Right lobe of liver (tissue), 6 donors: Measurements from ENCODE around the gene EPS8. TPM values are rescaled to one million over a fixed set of nuclear protein-coding genes. Genes with fewer than 3 reads are reported as not detected.
A peak's percentile ranks its signal among the peaks of the same experiment; 100 is the strongest.

Experiments used
- ATAC-seq, 4 donors: fragments of 200-7000 bp; cut with Tn5 transposase; one replicate each; pipeline ENCODE4 v1.9.1; 2020; ENCODE audit warnings: mild to moderate bottlenecking in 4 of 4, moderate library complexity in 4 of 4
- DNase-seq, 3 donors: peaks; one replicate each; pipeline ENCODE4 v3.0.0-alpha.2; 2020
- H3K27ac ChIP-seq, 3 donors: fragments of 200-600 bp; one replicate each; pipeline ENCODE4 v1.8.0; 2022
- H3K27me3 ChIP-seq, 2 donors: fragments of 200-600 bp; one replicate each; pipeline ENCODE4 v1.8.0; 2022
- H3K36me3 ChIP-seq, 4 donors: fragments of 200-600 bp; sonication (generic) in 1 of 4; one replicate each; pipeline versions ENCODE4 v1.5.1 to v1.8.0; 2017 to 2022; ENCODE audit warnings: control low read depth in 1 of 4
- H3K4me1 ChIP-seq, 4 donors: fragments of 200-600 bp; sonication (generic) in 1 of 4; one replicate each; pipeline versions ENCODE4 v1.5.1 to v1.8.0; 2017 to 2022; ENCODE audit warnings: control low read depth in 1 of 4
- H3K4me3 ChIP-seq, 3 donors: fragments of 200-600 bp; one replicate each; pipeline ENCODE4 v1.8.0; 2022
- H3K9me3 ChIP-seq, 4 donors: fragments of 200-600 bp; sonication (generic) in 1 of 4; one replicate each; pipeline versions ENCODE4 v1.5.1 to v1.8.0; 2017 to 2022; ENCODE audit warnings: control low read depth in 1 of 4
- POLR2A ChIP-seq: fragments of 450-650 bp; IDR thresholded peaks from one replicate; pipeline ENCODE4 v1.6.1; 2017; ENCODE audit warnings: antibody characterized with exemption, mild to moderate bottlenecking
- WGBS: methylation state at CpG from one replicate; pipeline ENCODE4 v1.1.6; 2018; ENCODE audit warnings: low coverage, low lambda C conversion rate; ENCODE audit not compliant: insufficient coverage; ENCODE audit errors: missing lambda C conversion rate; 5-methylcytosine and 5-hydroxymethylcytosine counted together
- intact Hi-C, 2 donors: fragments of 100-400 bp; cut with DNase I; formaldehyde crosslinking; loops; one replicate each; pipeline versions ENCODE4 v1.11.2 to v1.14.1; 2022
- total RNA-seq, 6 experiments: library from RNA; depleted of rRNA in 2 of 6; stranded (reverse); fragments of >200 nt in 2 of 6; fragmentation: NEBNext Ultra II Directional in 3 of 6; extraction: Animal tissue kit (Norgen Biotek cat#: 25700) in 3 of 6; gene quantifications; one replicate each; pipeline versions ENCODE4 v1.1.0 to v1.2.4, GENCODE V29; 2016 to 2023
- TF ChIP-seq, protein P1 (sequence below), 4 donors: fragments of 200-600 bp in 3 of 4; fragments of 450-650 bp in 1 of 4; IDR thresholded peaks; one replicate each; pipeline versions ENCODE4 v1.5.1 to v1.8.0; 2016 to 2022; ENCODE audit warnings: antibody characterized with exemption in 4 of 4, mild to moderate bottlenecking in 2 of 4
- donor health status: DM: no; HTN: yes; CAD: no.
- donor health status: DM: no; HTN: no; CAD: no.
- donor health status: DM: no; HTN: no; CAD: no.
- donor health status: DM: no; HTN: yes; CAD: no.
- donor health status: DM: no; HTN: yes; CAD: no.

Gene EPS8
- total RNA-seq, 6 experiments from 2014 or later: 21.3 to 44.8 (median 28.2) TPM

DNA sequence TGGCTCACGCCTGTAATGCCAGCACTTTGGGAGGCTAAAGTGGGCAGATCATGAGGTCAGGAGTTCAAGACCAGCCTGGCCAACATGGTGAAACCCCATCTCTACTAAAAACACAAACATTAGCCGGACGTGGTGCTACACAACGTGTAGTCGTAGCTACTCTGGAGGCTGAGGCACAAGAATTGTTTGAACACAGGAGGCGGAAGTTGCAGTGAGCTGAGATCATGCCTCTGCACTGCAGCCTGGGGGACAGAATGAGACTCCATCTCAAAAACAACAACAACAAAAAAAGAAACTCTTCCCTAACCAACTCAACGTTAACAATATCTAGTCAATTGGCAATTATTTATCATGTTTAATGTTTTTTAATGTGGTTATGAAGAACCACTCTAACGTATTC, 89.3 kb downstream of the EPS8 start:
- WGBS: 82% methylated on average over 8 of the region's 8 CpGs
- peaks cover 0 to 7% (median 0%) of the 10 kb centered on the region in 4 donors for H3K4me1 ChIP-seq
- no peak for DNase-seq
- H3K36me3 ChIP-seq: no peaks in the 10 kb centered on the region
- no peaks in the 10 kb centered on the region for H3K9me3 ChIP-seq
- H3K4me3 ChIP-seq: no peak overlapping the region
- ATAC-seq: no peak
- intact Hi-C loops: no loop called here
- H3K27me3 ChIP-seq: no peaks in the 10 kb centered on the region
- no peak for TF ChIP-seq POLR2A
- TF ChIP-seq, protein P1, sequence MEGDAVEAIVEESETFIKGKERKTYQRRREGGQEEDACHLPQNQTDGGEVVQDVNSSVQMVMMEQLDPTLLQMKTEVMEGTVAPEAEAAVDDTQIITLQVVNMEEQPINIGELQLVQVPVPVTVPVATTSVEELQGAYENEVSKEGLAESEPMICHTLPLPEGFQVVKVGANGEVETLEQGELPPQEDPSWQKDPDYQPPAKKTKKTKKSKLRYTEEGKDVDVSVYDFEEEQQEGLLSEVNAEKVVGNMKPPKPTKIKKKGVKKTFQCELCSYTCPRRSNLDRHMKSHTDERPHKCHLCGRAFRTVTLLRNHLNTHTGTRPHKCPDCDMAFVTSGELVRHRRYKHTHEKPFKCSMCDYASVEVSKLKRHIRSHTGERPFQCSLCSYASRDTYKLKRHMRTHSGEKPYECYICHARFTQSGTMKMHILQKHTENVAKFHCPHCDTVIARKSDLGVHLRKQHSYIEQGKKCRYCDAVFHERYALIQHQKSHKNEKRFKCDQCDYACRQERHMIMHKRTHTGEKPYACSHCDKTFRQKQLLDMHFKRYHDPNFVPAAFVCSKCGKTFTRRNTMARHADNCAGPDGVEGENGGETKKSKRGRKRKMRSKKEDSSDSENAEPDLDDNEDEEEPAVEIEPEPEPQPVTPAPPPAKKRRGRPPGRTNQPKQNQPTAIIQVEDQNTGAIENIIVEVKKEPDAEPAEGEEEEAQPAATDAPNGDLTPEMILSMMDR (IDR thresholded peaks at IDR 0.05): no peak
- peak overlapping the region in 1 of 3 donors; percentile 39 for H3K27ac ChIP-seq

DNA sequence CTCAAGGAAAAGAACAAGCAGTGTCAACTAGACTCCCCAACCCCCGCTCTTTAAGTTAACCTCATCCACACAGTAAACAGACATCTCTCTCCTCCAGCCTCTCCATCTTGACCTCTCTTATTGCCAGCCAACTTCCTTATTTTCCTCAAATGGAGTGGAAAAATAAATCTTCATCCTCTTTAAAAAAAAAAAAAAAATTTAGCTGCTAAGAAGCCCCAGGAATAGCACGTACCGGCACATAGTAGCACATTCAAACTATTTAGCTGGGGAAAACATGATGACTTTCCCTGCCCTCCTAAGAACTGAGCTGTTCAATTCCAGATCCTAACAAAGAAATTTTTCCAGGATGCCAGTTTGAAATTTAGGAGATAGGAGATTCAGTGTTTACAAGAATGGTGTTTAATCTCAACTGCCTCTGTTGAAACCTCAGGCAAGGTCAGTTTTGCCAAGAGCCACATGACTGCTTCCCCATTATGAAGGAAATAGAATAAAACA, 90.8 kb downstream of the EPS8 start:
- intact Hi-C loops: no loop called here
- H3K36me3 ChIP-seq: no peaks in the 10 kb centered on the region
- no peak overlapping the region for H3K4me3 ChIP-seq
- no peaks in the 10 kb centered on the region for H3K27me3 ChIP-seq
- no peak for DNase-seq
- peak overlapping the region; percentile 29 to 53 (median 38) for H3K27ac ChIP-seq
- 66% methylated on average over 3 of the region's 3 CpGs for WGBS
- ATAC-seq: peak; percentile 40 to 67 (median 50)
- TF ChIP-seq, protein P1 (IDR thresholded peaks at IDR 0.05): no peak
- TF ChIP-seq POLR2A: no peak
- H3K4me1 ChIP-seq: peaks cover 0 to 7% (median 0%) of the 10 kb centered on the region in 4 donors
- no peaks in the 10 kb centered on the region for H3K9me3 ChIP-seq

- ATAC-seq: peak in 2 of 4 donors; percentile 11 to 23
- intact Hi-C loops: no loop called here
- no peak for DNase-seq
- H3K27me3 ChIP-seq: no peaks in the 10 kb centered on the region
- no peaks in the 10 kb centered on the region for H3K9me3 ChIP-seq
- H3K27ac ChIP-seq: peak overlapping the region in 1 of 3 donors; percentile 2
- WGBS: 73% methylated on average over 2 of the region's 2 CpGs
- TF ChIP-seq POLR2A: no peak
- TF ChIP-seq, protein P1 (IDR thresholded peaks at IDR 0.05): no peak
- H3K4me1 ChIP-seq: peaks cover 0 to 7% (median 0%) of the 10 kb centered on the region in 4 donors
- no peak overlapping the region for H3K4me3 ChIP-seq
- H3K36me3 ChIP-seq: no peaks in the 10 kb centered on the region
Observed at GRCh38 chr12:15697201-15697600, 92.0 kb downstream of the EPS8 start.

- Histone ChIP-seq H3K9me3 (no peaks in the 10 kb centered on the region), H3K36me3 (no peaks in the 10 kb centered on the region), H3K27me3 (no peaks in the 10 kb centered on the region), H3K4me3 (no peak overlapping the region), H3K4me1 (peaks cover 0 to 35% (median 11%) of the 10 kb centered on the region in 4 donors), H3K27ac (no peak overlapping the region)
- DNase-seq (no peak), ATAC-seq (peak in 1 of 4 donors; percentile 10)
- intact Hi-C loops: no loop called here
- WGBS: 65% methylated on average over 2 of the region's 2 CpGs
- TF ChIP-seq POLR2A: no peak
- TF ChIP-seq, protein P1 (IDR thresholded peaks at IDR 0.05): no peak
Observed at GRCh38 chr12:15693228-15693911, 95.8 kb downstream of the EPS8 start.
